Glomerular visceral epithelial cell (primary cell): ENCODE measurements around the gene MEIOSIN.
A peak's percentile ranks its signal among the peaks of the same experiment; 100 is the strongest.

Experiments used
- DNase-seq: peaks from one replicate; pipeline ENCODE4 v3.0.0-alpha.2; 2016; ENCODE audit errors: extremely low spot score

Gene MEIOSIN

GRCh38 chr19:45764945-45765701 lies 31.9 kb downstream of the MEIOSIN start:
- no peak for DNase-seq

DNA sequence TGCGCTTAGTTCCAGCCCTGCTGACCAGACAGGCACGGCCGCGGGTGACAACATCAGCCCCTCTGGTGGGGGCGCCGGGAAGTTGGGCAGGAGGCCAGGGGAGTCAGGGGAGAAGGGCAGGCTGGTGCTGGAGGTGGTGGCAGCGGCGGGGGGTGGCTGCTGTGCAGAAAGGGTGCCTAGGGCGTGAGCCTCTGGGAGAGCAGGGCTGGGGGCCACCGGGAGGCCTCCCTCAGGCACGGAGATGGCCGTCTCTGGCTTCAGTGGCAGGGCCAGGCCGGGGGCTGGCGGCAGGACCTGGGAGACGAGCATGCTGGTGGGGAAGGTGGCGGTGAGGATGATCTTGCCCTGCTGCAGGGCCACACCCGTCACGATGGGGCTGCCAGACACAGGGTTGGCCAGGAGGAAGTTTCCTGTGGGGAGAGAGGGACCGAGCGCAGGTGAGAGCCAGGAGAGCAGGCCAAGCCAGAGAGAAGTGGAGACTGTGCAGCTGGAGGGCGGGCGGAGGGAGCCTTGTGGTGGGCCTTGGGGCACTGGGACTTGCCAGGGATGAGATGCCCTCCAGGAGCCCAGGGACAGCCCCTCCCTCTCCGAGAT lies 32.6 kb downstream of the MEIOSIN start:
- DNase-seq, result no peak

DNA sequence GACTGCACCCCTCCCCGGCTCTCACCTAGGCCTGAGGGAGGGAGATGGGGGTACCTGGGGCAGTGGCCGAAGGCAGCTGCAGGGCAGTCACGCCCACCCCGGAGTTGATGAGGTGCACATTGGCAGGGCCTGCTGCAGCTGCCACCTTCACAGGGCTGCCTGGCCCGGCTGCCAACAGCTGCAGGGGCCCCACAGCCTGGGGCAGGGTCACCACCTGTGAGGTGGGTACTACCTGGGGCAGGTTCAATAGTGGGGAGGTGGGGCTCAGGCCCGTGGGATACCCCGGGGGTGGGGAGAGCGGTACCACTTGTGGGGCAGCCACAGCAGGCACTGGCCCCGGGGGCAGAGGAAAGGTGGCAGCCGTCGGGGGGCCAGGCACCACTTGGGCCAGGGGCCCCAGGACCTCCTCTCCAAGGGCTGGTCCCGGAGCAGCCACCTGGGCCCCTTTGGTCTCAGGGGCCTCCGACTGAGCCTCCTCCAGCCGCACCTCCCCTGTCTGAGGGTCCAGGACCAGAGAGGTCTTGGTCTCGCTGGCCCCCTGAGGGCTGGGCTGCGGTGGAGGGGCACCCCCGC lies 33.1 kb downstream of the MEIOSIN start:
- DNase-seq, result no peak

DNA sequence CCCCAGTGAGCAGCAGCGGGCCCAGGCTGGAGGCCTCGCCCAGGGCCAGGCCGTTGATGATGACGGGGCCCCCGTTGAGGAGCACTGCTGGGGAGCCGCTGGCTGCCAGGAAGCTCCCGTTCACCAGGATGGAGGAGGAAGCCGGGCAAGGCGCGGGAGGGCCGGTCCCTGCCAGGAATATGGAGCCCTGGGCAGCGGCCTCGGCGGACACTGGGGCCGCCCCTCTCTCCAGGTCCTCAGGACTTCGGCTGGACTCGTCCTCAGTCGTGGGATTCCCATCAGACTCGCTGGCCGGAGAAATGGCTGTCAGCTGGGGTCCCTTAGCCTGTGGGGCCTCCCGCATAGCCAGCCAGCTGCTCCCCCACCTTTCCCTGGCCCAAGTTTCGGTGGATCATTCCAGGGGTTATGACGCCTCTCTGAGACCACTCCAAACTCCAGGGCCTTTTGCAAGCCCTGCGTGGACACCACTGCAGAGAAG lies 33.7 kb downstream of the MEIOSIN start:
- no peak for DNase-seq

- peak; percentile 82 for DNase-seq
Observed at GRCh38 chr19:45767410-45767880, 34.2 kb downstream of the MEIOSIN start.

DNA sequence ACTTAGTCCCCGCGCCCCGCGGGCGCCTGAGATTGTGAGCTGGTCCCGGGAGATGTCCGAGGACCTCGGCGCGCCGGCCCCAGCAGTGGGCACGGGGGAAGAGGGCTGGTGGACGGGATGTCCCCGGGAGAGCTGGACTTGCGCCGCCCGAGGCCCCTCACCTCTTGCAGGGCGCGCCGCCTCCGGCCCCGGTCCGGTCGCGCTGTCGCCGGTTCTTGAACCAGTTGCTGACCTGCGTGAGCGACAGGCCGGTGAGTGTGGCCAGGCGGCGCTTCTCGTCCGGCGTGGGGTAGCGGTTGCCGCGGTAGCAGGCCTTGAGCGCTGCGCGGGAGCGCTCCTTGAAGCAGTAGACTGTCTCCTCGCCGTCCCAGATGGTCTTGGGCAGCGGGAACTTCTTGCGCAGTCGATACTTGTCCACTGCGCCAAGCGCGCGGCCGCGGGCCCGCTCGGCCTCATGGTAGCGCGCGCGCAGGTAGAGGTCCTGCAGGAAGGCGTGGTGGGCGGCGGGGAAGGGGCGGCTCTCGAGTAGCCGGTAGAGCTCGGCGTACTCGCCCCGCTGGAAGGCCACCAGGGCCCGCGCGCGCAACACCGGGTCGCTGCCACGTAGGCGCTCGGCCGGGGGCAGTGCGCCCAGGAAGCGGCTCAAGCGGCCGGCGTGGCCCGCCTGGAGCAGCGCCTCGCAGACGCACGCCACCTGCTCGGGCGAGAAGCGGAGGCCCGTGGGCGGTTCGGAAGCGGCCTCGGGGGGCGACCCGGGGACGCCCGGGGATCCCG lies 34.8 kb downstream of the MEIOSIN start:
- peak; percentile 73 for DNase-seq

DNA sequence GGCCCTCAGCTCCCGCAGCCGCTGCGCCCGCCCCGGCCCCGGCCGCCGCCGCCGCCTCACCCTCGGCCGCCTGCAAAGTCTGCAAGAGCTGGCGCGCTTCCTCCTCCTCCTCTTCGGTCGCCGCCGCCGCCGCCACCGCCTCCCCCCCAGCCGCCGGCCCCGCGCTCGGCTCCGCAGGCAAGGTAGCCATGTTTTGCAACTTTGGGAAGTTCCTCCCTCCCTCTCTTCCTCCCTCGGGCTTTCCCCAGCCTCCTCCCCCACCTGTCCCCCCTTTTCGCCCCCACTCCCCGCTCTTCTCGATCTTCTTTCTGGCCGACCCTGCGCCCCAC lies 35.4 kb downstream of the MEIOSIN start:
- peak; percentile 63 for DNase-seq

DNA sequence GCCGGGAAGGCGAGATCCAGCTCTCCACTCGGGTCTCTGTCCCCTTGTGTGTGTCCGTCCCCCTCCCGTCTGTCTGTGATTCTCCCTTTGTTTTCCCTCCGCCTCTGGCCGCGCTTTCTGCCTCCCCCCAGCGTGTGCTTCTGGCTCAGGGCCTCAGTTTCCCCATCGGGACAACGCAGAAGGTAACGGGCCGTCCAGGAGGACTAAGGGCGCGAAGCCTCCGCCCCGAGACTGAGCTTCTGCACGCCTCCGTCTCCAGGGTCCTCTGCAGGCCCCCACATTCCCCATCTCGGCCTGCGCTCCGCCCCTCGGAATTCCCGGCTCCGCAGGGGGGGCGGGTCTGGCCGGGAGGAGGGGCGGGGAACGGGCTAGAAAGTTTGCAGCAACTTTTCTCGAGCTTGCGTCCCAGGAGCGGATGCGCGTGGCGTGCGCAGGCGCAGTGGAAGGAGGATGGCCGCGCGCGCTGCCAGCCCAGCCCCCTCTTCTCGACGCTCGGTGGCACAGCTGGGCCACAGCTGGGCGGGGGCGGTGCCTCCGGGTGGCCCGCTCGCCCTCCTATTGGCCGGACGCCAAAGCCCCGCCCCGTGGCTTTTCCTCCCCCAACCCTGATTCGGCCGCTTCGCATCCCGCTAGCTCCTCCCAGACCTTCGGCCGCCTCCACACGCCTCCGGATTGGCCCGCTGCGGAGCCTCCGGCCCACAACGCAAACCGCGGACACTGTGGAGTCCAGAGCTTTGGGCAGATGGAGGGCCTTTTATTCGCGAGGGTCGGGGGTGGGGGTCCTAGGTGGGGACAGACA lies 35.9 kb downstream of the MEIOSIN start, which contains the start of gene SIX5:
Gene SIX5 (minus strand): TSS at position 269 of the 799 bp plus-strand sequence. CDS start 408 bp downstream, outside the sequence.
- DNase-seq, result peak; percentile 99

DNA sequence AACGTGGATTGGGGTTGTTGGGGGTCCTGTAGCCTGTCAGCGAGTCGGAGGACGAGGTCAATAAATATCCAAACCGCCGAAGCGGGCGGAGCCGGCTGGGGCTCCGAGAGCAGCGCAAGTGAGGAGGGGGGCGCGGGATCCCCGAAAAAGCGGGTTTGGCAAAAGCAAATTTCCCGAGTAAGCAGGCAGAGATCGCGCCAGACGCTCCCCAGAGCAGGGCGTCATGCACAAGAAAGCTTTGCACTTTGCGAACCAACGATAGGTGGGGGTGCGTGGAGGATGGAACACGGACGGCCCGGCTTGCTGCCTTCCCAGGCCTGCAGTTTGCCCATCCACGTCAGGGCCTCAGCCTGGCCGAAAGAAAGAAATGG lies 36.6 kb downstream of the MEIOSIN start:
- no peak for DNase-seq

- peak; percentile 98 for DNase-seq
Observed at GRCh38 chr19:45770192-45771101, 37.2 kb downstream of the MEIOSIN start.

- DNase-seq, result no peak
Observed at GRCh38 chr19:45771311-45771933, 38.2 kb downstream of the MEIOSIN start.

- no peak for DNase-seq
Observed at GRCh38 chr19:45772130-45772840, 39.0 kb downstream of the MEIOSIN start.

- DNase-seq, result no peak
Observed at GRCh38 chr19:45772912-45773311, 39.7 kb downstream of the MEIOSIN start.

GRCh38 chr19:45773384-45773783 lies 40.1 kb downstream of the MEIOSIN start:
- no peak for DNase-seq

DNA sequence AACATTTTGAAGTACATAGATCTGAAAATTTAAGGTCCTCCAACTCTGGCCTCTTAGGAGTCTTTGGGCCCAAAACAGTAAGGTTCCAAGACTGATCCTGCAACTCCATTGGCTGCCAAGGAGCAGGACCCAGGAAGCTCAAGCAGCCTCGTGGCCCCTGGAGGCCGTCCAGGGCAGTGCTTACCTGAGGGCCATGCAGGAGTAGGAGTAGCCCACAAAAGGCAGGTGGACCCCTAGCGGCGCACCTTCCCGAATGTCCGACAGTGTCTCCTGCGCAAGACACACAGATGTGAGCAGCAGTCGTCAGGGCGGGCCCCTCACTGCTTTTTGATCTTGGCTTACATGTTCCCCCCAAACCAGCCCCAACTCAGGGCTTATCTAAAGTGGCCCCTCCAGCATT lies 41.5 kb downstream of the MEIOSIN start:
- DNase-seq, result no peak

- DNase-seq, result no peak
Observed at GRCh38 chr19:45777395-45777961, 44.2 kb downstream of the MEIOSIN start.

DNA sequence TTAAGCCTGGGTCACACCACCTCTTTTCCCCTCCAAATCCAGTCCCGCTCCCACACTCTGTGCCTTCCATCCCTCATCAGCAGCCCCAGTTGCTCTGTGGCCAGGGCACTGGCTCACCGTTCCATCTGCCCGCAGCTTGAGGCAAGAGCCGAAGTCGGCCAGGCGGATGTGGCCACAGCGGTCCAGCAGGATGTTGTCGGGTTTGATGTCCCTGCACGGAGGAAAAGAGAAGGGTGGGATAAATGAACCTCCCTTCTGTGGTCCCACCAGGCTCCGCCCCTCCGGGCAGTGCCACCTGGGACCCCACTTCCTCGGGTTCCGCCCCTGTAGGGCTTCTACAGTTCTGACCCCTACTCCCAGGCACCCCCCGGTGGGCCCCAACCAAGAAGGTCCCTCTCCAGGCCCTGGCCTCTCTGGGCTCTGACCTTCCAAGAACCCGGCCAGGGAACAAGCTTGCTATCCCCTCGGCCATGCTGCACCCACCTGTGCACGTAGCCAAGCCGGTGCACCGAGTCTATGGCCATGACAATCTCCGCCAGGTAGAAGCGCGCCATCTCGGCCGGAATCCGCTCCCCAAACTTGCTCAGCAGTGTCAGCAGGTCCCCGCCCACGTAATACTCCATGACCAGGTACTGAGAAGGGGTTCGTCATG lies 44.9 kb downstream of the MEIOSIN start:
- DNase-seq, result no peak
